ENCODE results near the gene TMPRSS15.

DNA sequence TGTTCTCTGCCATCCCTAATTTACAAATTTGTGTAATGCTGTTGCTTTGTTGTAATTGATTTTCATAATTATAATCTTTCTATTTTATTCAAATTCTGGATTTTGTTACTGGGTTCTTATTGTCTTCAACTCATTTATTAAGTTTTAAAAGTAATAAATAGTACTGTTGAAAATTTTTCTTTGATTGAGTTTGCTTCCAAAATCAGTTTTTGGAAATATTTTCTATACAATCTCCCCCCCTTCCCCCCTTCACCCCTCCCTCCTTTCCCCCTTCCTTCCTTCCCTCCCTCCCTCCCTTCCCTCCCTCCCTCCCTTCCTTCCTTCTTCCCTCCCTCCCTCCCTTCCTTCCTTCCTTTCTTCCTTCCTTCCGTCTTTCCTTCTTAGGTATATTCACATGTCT, 6.0 kb upstream of the TMPRSS15 start:
- TF ChIP-seq POLR2AphosphoS5 (IDR thresholded peaks at IDR 0.05; ENCODE audit: low read depth, low read length) (no peak), SIN3A (IDR thresholded peaks at IDR 0.05; ENCODE audit: borderline replicate concordance, insufficient read depth, low read length) (no peak)

Data from PFSK-1 (cell line).